GM19397 (cell line): ENCODE measurements around the gene CDK13.
"Not testable (repeated sequence)": the region's sequence is repeated elsewhere in the genome, so short reads cannot be mapped to it uniquely, and the experiment has no call there.

Source experiments
- ATAC-seq: cut with Tn5 transposase; IDR thresholded peaks from one replicate; pipeline ENCODE4 v1.9.1; 2021; ENCODE audit warnings: mild to moderate bottlenecking, moderate library complexity; ENCODE audit not compliant: unreplicated experiment

The CDK13 gene

GRCh38 chr7:40145596-40146130 lies 195.6 kb downstream of the CDK13 start:
- not testable (repeated sequence) for ATAC-seq

DNA sequence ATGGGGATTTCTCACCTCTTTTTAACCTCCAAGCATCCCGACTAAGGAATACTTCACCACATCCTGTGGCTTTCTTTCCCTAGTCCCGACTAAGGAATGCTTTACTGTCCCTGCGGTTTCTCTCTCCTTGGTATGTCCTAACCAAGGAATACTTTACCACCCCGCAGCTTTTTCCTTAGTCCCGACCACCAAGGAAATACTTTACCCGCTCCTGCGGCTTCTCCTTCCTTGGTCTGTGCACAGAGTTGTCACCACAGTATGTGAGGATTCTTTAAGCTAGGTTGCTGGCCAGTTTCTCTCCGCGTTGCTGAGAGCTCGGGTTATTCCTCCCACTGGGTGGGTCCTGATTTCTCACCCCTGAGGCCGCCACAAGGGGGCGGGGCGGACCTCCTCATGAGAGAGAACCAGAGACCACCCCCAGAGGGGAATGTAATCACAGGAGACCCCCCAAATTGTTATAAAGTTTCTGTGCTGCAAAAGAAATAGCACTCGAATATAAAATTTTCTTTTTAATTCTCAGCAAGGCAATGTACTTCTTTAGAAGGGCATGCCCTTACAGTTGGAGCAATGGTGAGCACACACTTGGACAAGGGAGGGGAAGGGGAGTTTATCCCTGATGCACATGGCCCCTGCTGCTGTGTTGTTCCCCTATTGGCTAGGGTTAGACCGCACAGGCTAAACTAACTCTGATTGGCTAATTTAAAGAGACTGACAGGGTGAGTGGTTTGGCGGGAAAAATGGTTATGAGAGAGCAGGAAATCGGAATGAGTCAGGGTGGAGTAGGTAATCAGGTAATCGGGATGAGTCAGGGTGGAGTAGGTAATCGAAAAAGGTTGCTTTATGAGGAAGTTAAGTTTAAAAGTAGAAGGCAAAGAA lies 197.6 kb downstream of the CDK13 start:
- no peak for ATAC-seq

DNA sequence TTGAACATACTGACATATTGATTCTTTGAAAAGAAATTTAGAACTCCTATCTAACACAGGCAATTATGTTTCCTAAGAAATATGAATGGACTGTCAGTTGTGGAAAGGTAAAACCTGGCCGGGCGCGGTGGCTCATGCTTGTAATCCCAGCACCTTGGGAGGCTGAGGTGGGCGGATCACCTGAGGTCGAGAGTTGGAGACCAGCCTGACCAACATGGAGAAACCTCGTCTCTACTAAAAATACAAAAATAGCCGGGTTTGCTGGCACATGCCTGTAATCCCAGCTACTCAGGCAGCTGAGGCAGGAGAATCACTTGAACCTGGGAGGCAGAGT lies 198.2 kb downstream of the CDK13 start:
- not testable (repeated sequence) for ATAC-seq

GRCh38 chr7:40148671-40149070 lies 198.6 kb downstream of the CDK13 start:
- no peak for ATAC-seq
